Erythroblast (primary cell): ENCODE results near the gene CRHR1.
"Not testable (repeated sequence)": the region's sequence is repeated elsewhere in the genome, so short reads cannot be mapped to it uniquely, and the experiment has no call there.

Source experiments
- DNase-seq, 2 experiments: peaks; one replicate each; lab custom pipeline; 2025; lab: John Stamatoyannopoulos, UW
- GATA1 ChIP-seq: IDR thresholded peaks from 2 replicates; pipeline ENCODE4 v1.6.1; 2011; ENCODE audit warnings: low read depth, mild to moderate bottlenecking, control low read depth, low read length, moderate library complexity
- POLR2A ChIP-seq: IDR thresholded peaks from 2 replicates; pipeline ENCODE4 v1.6.1; 2011; ENCODE audit warnings: mild to moderate bottlenecking, low read length

Gene CRHR1

DNA sequence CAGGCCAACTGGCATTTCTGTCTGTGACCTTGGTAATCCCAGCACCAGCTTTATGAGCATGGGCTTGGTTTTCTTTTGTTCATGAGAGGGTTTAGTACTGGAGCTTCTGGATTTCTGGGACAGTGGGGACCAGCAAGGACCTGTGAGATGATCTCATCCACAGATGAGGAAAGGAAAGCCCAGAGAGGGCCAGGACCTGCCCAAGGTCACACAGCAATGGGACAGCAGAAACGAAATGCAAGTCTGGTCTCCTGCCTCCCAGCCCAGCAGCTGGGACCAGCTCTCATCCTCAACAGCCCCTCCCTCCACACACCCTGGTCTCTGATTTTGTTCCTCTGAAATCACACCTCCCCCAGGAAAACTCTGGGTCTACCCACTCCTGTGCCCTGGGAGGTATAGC lies 67.8 kb downstream of the CRHR1 start:
- no peak for TF ChIP-seq POLR2A
- TF ChIP-seq GATA1: no peak
- DNase-seq: no peak

DNA sequence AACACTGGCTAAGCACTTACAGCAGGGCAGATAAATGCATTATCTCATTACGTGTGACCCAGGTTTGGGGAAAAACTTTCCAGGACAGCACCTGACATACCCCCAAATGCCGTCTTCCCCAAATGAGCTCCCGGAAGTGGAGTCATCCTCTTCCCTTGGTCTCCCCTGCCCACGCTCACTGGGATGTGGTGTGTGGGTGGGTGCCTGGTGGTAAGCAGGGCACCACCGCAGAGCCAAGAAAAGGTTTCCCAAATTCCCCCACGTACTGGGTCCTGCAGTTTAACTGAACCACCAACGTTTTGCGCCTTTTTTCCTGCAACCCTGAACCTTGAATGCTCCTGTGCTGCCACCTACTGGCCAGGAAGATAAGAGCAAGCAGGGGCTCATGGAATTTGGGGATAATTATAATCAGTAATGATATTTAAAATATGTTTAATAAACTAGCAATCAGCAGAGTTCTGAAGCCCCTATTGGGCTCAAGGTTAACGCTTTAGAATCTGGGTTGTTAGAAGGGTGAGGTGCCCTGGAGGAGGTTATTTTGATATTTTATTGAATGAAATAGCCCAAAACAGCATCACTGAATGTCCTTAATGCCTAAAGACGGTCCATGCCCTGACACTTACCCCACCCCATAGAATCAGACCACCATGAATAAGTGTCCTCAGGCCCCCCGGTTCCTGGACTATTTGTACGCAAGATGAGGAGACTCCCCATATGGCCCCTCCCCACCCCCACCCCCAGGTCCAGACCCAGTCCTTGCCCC lies 68.6 kb downstream of the CRHR1 start:
- no peak for TF ChIP-seq GATA1
- no peak for TF ChIP-seq POLR2A
- DNase-seq: peak; percentile 53 to 79

DNA sequence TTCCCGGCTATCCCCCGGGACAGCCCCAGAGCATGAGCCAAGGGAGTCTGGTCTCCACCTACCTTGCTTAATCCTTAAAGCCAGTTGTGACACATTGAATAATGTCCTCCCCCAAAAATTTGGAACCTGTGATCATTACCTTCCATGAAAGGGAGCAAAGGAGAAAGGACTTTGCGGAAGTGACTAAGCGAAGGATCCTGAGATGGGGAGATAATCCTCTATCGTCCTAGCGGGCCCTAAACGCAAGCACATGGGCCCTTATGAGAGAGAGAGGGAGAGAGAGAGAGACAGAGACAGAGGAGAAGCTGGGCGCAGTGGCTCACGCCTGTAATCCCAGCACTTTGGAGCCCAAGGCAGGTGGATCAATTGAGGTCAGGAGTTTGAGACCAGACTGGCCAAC lies 70.1 kb downstream of the CRHR1 start:
- no peak for DNase-seq
- no peak for TF ChIP-seq POLR2A
- no peak for TF ChIP-seq GATA1

DNA sequence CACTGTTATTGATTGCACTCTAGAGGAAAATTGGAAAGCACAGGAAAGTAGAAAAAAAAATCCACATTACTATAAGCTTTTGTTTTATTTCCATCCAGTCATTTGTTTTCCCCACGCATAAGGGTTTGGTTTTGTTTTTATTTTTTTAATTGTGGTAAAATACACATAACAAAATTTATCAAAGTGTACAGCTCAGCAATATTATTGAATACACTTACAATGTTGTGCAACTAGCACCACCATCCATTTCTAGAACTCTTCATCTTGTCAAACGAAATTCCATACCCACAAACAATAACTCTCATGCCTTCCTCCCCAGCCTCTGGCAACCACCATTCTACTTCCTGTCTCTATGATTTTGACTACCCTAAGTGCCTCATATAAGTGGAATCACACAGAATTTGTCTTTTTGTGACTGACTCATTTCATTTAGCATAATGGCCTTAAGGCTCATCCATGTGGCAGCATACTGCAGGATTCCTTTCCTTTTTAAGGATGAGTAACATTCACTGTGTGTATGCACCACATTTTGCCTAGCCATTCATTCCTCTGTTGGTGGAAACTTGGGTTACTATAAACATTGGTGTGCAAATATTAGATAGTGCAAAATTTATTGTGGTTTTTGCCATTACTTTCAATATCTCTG lies 71.7 kb downstream of the CRHR1 start:
- DNase-seq: no peak
- no peak for TF ChIP-seq GATA1
- no peak for TF ChIP-seq POLR2A

DNA sequence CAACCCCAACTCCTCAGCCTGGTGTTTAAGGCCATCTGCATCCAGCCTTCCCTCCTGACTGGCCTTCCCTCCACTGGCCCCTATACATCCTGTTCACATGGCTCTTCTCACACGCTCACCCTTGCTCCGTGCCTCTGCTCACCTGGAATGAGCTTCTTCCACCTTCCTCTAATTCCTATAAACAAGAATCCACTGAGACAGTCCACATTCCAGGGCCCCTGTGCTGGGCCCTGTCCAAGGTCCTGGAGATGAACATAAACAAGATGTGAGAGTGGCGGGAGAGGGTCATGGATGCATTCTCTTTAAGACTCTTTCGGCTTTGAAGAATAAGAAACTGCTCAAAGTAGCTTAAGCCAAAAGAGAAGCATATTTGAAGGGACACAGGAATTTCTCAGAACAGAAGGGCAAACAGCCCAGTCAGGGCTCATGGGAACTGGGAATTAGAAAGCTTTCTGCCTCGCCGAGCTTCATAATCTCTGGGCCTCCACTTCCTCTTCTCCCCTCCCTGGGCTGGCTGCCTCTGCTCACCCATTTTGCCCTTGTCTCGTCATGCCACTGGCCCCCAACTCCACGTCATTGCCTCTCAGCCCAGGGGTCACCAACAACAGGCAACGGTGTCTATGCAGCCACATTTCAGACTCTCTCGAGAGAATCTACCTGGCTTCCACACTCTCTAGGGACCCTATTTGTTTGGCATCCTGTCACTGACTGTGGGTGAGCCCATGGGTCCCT lies 74.0 kb downstream of the CRHR1 start:
- TF ChIP-seq POLR2A (no peak), GATA1 (no peak)
- no peak for DNase-seq

DNA sequence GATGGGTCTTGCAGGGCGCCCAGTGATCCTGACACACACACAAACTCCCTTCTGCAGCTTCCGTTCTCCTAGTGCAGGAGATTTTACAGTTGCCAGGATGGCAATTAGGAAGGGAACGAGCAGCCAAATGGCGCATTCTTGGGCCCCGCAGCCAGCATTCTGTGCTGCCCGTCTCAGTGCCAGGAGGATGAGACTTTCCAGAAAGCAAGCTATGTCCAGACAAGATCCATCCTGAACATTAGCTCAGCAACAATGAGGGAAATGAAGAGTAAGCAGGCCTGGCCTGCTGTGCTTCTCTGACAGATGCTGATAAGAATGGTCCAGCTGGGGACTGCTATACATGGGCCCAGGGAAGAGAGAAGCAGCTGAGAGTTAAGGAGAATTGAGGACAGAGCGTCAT lies 77.0 kb downstream of the CRHR1 start:
- no peak for DNase-seq
- no peak for TF ChIP-seq POLR2A
- TF ChIP-seq GATA1: no peak

DNA sequence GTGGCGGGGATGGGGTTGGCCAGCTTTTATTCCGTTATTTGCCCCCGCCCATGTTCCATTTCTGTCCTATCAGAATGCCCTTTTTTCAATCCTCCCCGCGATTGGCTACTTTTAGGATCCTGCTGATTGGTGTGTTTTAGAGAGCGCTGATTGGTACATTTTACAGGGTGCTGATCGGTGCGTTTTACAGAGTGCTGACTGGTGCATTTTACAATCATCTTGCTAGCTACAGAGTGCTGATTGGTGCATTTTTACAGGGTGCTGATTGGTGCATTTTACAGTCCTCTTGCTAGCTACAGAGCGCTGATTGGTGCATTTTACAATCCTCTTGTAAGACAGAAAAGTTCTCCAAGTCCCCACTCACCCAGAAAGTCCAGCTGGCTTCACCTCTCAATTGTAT lies 78.0 kb downstream of the CRHR1 start:
- not testable (repeated sequence) for DNase-seq

DNA sequence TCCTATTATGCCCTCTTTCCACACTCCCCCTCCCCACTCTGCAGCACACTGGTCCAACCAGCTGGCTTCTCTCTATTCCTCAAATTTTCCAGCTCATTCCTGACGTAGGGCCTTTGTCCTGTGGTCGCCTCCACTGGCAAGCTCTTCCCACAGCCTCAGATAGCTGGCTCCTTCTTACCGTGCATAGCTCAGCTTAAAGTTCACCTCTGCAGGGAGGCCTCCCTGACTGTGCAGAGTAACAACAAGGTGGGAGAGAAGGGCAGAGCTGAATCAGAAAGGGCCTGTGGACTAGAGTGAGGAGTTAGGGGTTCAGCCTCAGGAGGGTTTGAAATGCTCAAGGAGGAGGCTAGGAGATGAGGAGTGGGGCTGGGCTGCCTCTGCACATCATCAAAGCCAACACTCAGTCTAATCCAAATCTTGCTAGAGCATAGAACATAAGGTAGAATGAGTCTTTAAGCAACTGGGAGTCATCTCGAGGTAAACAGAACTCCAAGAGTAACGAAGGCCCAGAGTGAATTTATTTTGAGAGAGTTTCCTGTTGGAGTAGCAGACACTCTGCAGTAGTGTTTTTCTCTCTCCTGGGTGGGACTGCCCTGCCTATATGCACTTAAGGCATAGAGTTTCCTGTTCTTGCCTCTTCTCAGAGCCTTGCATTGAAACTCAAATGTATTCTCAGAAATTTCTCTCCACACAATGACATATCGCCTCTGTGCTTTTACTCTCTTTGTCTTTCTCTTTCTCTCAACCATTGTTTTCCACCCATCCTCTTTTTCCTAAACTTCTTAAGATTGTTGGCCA lies 79.9 kb downstream of the CRHR1 start:
- no peak for DNase-seq
- TF ChIP-seq GATA1 (no peak), POLR2A (no peak)

DNA sequence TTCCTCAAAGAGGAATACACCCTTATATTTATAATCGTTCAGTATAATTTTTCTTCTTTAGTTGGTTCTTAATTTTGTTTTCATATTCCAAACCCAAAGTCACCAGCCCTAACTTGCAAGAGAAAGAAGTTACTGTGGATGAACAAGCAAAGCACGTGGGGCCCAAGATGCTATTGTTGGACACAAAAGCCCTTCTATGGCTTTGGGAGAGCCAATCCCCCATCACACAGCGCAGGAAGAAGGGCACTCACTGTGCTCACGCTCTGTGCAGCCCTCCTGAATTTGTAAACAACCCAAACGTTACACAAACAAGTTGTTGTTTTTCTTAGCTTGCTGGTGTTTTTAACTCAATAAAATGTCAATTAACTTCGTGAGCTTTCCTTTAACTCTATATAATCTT lies 83.1 kb downstream of the CRHR1 start:
- TF ChIP-seq POLR2A: no peak
- no peak for TF ChIP-seq GATA1
- DNase-seq: no peak

DNA sequence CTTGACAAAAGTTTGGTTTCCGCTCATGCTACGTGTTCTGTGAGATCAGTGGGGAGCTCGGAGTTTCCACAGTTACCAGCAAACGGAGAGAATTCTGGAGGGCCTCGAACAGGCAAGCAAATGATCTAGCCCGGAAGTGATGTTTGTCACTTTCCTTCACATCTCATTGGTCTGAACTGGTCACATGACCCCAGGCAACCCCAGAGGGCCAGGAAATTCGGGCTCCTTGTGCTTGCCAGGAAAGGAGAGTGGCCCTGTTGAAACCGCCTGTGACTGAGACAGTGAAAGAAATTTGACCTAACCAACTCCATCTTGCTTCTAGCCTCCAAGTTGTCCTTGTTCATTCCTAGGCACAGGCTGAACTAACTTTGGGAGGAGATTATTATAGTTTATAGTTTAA lies 83.6 kb downstream of the CRHR1 start:
- no peak for TF ChIP-seq POLR2A
- TF ChIP-seq GATA1: no peak
- peak in 1 of 2 experiments; percentile 7 for DNase-seq

DNA sequence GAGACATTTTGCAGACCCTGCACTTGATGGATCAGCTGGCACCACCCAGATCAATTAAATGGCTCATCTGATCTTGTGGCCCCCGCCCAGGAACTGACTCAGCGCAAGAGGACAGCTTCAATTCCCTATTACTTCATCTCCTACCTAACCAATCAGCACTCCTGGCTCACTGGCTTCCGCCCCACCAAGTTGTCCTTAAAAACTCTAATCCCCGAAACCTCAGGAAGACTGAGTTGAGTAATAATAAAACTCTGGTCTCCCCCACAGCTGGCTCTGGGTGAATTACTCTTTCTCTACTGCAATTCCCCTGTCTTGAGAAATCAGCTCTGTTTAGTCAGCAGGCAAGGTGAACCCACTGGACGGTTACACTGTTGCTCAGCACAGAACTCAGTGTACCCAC lies 84.2 kb downstream of the CRHR1 start:
- DNase-seq: no peak
- TF ChIP-seq GATA1 (no peak), POLR2A (no peak)

DNA sequence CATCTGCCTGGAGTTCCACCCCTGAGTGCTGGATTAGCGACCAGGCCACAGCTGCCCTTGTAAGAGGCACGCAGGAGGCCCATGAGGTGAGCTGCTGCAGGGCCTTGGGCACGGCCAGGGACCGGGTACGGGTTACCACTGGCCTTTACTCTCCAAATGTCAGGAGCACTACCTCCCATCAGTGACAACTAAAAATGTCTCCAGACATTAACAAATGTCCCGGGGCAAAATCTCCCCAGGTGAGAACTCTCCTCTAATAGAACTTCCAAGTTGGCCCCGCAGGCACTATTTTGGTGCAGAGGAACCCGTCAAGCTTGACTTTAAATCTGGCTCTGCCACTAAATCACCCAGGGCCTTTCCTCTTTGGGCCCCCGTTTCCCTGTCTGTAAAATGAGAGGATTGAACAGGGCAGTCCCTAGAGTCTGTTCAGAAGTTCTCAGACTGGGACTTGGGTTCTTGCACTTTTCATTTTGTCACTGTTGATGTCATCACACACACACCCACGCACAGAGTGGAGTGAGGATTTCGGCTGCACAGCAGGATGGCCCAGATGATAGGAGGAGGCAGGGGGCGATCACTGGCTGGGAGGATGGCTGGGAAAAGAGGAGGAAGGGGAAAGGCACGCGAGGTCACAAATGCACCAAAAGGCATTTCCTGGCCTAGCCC lies 85.7 kb downstream of the CRHR1 start:
- DNase-seq: no peak
- TF ChIP-seq POLR2A (no peak), GATA1 (no peak)

DNA sequence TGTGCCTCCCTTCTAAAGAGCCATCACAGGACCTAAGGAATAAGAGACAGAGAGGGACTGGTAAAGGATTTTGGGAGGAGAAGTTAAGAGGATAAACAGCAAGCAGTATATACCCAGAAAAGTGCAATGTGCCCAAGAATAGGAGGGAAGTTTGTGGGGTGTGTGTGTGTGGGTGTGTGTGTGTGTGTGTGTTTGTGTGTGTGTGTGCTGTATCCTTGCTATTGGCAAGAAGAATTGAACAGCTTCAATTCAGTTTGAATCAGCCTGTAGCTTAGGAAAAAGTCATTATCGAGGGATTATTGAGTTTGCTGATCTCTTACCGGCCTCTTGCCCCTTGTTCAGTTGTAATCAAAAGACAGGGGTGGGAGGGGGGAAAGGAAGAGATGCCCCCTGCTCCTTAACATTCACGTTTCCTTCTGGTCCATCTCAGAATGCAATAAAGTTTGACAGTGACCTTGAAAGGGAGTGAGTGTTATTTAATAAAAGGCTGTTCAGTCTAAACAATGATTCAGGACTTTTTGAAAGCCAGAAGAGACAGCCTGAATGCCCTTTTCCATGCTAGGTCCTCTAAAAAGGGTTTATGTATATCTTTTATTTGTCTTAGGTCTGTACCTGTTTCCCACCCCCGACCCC lies 86.3 kb downstream of the CRHR1 start:
- TF ChIP-seq GATA1 (no peak), POLR2A (no peak)
- no peak for DNase-seq
